GM18873 (cell line): ENCODE measurements around the gene CAMK1G.

Experiments used
- ATAC-seq: cut with Tn5 transposase; IDR thresholded peaks from one replicate; pipeline ENCODE4 v1.9.1; 2021; ENCODE audit warnings: mild to moderate bottlenecking, moderate library complexity, moderate number of reproducible peaks; ENCODE audit not compliant: unreplicated experiment, low FRiP score

Gene CAMK1G

DNA sequence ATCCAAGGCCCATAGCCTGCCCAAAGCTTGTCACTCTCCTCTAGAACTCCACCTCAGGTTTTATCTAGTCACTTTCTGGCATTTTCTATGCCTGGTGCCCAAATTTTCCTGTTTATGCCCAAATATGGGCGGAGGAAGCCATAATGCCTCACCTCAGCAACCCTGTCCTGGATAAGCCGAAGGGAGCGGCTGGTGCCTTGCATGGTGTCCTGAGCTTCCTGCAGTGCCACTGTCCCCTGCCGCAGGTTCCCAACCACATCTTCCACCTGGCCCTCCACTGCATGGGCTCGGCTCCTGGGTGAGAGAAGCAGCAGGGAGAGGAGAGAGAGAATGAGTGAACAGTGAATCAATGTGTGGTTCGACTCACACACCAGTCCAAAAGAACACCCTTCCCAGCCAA lies 34.2 kb downstream of the CAMK1G start:
- no peak for ATAC-seq

DNA sequence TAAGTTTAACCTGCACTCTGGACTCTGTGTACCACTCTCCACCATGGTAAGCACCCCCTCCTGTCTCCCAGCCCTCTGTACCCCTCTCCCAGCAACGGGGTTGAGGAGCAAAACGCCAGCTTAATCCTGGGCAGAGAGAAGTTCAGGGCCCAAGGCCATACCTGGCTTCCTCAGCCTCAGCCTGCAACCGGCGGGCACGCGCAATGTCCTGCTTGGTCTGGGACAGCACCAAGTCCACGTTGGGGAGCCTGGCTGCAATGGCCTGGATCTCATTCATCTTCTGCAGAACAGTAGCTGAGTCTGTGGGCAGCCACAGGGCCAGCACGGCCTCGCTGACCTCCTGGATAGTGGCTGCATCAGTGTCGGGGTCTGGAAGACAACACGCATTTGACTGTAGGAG lies 34.8 kb downstream of the CAMK1G start:
- ATAC-seq, result no peak

DNA sequence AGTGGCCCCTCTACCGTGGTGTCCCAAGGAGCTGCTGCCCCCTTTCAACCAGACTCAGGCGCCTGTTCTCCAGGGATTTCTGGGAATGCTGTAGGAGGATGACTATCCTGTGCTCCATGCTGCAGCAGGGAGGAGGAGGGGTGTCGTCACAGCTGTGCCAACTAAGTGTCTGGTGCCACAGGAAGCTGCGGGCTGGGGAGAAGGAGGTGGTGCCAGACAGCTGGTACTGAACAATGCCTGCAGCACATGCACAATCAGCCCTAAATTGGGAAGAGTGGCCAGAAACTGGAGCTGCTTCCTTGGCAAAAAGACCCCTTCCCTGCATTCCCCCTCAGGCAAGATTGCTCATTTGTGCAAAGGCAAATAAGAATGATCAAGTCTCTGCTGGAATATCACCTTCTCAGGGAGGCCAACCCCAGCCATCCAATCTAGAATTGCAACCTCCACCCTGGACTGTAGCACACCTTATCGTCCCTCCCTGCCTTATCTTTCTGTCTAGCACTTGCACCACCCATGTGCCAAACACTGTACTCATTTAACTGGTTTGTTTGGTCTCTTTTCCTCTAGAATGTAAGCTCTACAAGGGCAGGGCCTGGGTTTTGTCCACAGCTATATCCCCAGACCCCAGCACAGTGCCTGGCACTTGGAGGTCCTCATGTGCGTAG lies 35.4 kb downstream of the CAMK1G start:
- ATAC-seq, result no peak

DNA sequence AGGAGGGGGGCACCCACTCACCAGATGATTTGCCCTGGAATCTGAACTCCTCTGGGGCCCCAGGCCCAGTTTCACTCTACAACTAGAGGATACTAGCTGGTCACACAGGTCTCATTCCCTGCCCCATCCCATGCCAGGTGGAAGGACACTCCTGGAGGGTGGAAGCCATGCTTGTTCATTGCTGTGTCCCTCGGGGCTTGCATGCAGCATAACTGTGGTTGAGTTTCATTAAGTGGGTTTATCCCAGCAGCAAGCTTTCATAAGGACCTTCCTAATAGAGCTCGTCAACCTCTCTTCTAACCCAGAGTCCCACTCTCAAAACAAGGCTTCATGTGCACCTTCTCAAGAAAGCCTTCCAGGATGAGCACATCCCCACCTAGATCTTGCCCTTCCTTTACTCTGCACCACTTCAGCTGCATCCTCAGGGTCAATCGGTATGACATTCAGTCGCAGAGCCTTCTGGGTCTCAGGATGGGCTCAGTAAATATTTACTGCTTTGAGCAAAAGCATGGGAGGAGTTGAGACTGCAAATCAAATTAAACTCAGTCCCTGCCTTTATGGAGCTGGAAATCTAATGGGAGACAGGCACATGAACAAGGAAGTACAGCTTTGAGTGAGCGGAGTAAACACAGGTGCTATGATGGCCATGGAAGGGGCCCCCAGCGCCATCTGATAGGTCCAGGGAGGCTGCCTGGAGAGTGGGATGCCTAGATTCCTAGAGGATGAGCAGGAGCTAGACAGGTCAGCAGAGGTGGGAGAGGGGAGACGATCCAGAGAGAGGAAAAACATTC lies 36.4 kb downstream of the CAMK1G start:
- no peak for ATAC-seq

DNA sequence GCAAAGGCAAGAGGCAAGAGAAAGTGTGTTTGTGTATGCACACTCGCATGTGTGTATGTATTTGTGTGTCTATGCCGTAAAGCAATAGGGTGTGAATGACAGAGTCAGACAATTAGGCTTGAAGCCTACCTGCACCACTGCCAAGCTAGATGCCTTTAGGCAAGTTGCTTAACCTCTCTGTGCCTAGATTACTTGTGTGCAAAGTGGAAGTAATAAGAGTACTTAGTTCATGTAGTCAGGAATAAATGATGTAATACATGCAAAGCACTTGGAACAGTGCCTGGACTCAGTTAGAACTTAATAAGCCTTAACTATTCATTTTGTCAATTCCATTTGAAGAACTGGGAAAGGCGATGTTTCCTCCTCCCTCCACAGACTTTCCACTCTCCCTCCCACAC lies 37.0 kb downstream of the CAMK1G start:
- ATAC-seq, result no peak

DNA sequence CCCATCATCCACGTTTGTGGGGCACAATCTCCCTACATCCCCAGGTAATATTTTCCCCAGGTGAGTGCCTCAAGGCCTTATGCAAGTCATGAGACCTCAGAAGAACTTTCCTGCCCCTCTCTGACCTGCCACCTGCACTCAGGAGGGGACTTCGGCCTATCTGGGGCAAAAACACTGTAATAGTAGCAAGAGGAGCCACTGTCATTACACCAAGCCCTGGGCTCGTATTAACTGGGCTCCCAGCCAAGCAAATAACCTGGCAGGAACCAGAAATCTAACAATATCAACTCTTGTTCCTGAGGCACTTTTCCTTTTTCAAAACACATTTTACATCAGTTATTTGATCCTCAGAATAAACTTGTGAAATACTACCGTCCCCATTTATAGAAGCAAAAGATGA lies 37.8 kb downstream of the CAMK1G start:
- no peak for ATAC-seq

DNA sequence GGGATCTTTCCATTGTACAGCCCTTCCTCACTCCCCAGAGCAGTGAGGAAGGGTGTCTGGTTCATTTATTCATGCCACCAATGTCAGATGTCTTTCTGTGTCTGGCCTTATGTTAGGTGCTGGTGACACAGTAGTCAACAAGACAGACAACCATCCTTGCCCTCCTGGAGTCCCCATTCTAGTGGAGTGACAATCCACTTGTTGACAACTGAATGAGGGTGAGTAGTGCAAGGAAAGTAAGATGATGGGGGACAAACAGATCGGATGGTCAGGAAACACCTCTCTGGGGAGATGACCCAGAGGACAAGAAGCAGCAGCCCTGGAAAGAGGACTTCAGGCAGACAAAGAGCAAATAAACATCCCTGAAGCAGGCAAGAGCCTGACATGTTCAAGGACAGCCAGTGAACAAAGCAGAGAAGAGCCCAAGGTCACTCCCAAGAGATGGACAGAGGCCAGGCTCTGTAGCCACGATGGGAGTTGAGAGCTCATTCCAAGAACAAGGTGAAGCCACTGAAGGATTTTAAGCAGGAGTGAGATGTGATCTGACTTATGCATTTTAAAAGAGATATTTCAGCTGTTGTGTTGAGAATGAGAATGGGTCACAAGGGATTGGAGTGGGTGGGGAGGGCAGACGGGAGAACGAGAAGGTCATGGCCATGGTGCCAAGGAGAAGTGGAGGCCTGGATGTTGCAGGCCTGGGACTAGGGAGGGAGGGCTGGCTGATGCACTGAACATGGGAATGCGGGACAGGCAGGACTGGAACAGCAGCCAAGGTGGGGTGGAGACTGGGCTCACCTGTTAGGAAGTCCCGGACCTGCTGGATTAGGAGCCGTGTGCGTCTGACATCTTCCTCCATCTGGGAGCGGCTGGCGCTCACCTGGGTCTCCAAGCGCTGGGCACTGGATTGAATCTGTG lies 38.5 kb downstream of the CAMK1G start:
- no peak for ATAC-seq

DNA sequence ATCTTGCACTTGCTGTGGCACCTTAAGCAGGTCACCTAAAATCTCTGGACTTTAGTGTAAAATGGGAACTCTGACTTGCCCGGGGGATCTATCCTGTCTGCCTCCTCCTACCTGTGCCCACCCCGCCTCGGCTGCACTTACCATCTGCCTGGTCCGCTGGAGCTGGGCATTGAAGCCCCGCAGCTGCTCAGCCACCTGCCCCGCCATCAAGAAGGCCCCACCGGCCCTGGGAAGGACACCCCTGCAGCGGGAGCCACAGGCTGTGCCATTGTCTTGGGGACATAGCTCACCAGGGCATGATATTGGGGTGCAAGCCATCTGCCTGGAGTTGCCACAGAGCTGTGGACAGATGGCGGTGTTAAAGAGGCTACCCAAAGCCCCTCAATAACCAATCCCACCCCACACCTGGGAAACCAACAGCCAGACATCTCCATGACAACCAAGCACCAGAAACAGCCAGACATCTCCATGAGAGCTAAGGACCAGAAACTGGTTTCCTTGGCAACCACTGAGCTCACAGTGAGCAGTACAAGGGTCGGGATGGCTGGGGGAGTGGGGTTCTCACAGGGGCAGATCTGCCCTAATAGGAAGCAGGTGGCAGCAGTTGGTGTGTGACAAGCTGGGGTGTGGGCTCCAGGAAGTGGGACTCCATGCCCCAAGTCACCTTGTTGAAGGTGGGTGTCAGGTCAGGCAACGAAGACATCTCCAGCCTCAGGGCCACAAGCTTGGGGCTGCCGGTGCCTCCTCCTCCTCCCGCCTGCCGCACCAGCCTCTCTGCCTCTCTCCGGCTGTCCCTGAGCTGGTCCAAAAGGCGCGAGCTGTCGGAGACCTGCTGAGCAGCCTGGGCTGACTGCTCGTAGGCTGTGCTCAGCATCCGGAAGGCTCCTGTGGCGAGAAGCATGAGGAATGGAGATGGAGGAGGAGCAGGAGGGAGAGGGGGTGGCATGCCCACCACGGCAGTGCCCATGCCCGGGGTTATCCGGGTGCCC lies 39.6 kb downstream of the CAMK1G start:
- no peak for ATAC-seq

DNA sequence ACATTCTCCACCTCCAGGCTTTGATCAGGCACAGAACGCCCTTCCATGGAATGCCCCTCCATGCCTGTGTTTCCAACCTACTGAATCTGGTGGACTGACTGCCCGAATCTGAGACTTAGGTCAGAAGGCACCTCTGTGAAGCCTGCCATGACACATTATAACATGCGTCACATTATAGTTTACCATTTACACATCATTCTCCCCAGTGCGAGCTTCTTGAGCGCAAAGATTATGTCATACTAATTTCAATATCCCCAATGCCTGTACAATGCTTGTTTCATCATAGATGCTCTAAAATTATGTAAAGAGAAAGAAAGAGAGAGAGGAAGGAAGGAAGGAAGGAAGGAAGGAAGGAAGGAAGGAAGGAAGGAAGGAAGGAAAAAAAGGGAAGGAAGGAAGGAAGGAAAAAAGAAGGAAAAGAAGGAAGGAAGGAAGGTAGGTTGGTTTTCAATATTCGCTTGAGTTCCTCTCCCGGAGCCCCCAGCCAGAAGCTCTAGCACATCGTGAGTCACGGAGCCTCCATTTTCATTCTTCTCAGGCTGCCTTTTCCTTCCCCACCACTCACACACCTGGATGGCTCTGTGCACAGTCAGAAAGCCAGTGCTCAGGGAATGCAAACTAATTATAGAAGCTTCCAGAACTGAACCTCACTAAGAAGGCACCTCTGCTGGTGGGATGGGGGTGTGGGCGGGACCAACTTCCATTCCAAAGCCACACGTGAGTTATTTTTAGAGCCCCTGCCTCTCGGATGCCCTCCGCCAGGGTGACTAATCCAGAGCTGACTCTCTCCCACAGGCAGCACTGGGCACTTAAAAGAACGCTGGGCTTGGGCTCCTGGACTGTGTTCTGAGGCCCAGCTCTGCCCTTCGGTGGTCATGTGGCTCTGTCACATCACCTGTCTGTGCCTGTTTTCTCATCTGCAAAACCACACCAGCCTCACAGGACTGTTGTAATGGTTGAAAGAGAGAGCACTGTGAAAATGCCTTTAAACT lies 41.3 kb downstream of the CAMK1G start:
- ATAC-seq, result no peak

DNA sequence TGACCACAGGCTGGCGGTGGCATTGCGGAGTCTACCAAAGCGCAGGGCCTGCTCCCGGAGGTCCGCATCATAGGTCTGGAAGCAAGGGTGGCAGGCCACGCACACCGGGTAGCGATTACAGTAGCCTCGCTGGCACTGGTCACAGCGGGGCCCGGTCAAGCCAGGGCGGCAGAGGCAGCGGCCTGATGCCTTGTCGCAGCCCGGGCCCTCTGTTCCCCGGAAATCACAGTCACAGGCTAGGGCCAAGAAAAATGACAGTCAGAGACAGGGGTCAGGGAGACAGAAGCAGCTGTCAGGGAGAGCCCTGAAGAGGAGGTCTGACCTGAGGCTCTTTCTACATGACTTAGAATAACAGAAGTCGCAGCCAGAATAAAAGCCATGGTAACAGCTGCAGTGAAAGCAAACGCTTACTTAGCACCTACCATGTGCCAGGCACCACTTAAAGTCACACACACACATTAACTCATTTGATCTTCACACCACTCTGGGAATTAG lies 42.3 kb downstream of the CAMK1G start:
- ATAC-seq, result no peak

DNA sequence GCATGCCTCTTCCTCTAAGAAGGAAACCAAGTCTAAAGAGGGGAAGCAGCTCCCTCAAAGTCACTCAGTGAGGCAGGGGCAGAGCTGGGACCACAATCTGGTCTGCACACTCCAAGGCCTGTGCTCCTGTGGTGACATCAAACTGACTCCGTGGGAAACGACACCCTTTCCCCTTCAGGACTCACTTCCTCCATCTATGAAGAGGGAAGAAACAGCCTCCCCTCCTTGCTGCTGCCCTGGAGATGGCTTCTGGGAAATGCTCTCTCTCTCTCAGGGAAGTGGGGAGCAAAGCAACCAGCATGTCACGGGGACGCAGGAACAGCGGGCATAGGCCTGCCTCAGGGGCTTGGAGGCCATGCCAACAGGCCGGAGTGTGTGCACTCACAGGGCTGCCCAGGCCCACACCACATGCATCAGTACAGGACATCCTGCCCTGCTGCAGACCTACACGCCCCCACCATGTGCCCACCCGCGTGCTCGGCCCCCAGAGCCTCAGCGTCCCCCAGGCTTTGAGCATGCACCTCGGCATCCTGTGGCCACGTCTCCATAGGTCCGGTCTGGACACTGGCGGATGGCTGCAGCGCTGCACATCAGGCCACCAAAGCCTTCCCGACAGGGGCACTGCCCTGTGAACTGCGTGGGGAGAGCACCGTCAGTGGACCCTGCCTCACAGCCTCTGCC lies 43.0 kb downstream of the CAMK1G start:
- ATAC-seq, result no peak

DNA sequence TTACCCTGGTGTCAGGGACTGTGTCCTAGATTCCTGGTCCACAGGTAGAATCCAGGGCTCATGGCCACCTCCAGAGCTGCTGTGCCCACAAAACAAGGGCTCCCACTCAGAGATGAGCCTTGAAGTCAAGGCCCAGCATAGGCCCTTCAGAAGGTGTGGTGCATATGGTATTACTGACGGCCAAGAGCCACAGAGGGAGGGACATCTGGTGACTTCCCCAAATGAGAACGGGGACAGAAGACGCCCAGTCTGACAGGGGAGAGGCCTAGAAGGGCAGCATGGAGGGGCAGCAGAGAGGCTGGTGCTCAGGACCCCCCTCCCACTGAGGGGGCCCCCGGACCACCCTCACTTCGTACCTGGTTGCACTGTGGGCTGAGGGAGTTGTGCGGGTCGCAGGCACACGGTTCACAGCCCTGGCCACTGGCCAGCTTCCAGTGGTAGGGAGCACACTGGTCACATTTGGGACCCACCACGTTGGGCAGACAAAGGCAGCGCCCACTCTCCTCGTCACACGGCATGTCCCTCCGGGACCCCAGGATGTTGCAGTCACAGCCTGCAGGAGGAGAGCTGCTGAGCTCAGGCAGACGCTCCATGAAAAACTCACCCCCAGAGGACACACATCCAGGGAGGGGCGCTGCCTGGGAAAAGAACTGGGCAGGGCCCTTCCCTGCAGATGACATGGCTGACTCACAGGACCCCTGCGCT lies 43.7 kb downstream of the CAMK1G start:
- peak; percentile 11 for ATAC-seq

DNA sequence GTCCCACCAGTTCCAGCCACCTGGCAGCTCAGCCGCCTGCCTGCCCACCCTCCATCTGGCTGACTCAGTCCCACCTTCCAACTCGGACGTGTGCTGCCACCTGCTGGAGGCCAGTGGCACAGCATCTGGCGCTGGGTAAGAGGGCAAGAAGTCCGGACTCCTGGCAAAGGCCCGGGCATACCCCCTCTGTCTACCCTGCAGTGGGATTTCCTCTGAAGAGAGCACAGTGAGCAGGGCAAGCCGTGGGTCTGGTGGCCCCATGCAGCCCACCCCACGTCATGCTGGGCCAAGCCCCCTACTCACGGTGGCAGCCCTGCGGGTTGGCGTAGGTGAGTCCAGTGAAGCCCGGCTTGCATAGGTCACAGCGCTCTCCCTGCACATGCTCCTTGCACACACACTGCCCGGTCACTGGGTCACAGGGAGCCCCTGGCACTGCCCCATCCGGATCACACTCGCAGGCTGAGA lies 44.2 kb downstream of the CAMK1G start:
- peak; percentile 80 for ATAC-seq

DNA sequence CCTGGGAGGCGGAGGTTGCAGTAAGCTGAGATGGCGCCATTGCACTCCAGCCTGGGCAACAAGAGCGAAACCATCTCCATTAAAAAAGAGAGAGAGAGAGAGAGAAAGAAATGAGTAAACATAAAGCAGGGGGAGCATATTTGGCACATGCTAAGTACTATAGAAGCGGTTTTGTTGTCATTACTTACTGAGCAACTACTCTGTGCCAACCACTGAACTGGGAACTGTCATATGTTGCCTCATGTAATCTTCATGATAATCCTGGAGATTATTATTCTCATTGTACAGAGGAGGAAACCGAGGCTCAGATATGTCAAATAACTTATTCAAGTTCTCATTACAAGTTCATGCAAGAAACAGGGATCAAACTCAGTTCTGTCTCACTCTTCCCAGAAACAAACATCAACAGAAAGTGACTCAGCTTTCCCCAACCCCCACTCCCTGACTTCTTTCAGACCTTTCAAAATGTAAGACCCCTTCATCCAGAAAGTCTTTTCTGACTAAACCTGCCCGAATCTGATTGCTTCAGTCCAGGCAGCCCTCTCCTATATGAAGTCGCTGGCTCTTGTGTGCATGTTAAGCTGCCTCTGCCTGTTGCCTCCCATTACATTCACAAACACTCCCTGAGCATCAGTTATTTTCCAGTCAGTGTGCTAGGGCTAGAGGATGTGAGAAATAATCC lies 45.2 kb downstream of the CAMK1G start:
- no peak for ATAC-seq

DNA sequence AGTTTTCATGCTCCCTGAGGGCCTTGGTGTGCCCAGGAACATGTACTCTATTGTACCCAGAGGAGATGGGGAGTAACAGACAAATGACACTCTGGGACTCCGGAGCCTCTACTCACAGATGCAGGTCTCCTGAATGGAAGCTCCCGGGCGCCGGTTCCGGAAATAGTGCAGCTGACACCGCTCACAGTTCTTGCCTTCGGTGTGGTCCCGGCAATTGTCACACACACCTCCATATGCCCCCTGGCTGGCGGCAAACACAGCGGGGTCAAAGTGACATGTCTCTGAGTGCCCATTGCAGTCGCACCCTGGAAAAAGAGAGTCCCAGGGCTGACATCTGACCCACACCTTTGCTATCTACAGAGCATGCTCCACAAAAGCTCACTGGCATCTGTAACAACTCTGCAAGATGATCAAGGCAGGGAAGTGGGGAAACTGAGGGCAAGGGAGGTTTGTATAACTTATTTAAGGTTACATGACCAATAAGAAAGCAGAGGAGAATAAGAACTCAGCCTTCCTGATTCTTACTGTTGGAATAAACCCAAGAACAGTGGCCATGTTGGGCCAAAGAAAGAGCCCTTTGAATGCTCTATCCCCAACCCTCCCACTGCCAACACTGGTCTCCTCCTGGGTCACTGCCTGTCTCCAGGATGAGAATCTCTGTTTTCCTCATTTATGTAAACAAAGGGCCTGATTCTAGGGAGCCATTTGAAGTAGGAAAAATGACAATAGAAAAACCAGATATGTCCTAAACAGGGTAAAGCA lies 46.3 kb downstream of the CAMK1G start:
- ATAC-seq, result no peak
